ENCODE data around the gene MYCBPAP. TPM values are rescaled to one million over a fixed set of nuclear protein-coding genes. Genes with fewer than 3 reads are reported as not detected.

Gene MYCBPAP
- total RNA-seq, 1 donor from 2014 or later: 1.7 TPM

DNA sequence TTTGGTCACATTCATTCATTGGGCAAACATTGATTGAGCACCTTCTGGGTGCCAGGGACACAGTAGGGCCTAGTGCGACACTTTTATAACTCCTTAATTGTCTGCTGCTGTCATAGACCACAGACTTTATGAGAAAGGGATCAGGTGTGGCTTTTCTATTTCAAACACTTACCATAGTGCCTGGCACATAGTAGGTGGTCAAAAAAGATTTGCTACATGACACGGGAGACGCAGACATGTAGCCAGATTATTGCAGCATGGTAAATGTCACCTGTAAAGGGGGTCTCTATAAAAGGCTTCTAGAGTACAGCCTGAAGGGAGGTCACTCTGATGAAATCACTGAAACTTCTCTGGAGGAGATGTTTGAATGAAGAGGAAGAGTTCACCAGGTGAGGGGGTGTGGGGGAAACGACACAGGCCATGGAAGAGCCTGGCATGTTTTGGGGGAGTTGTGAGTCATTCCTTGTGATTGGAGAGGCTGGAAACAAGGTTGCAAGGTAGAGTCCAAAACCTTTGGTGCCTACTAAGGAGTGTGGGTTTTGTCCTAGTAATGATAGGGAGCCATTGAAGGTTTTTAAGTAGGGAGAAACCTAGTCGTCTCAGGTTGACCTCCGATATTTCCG lies 28.0 kb upstream of the MYCBPAP start:
- H3K4me3 Mint-ChIP-seq (ENCODE audit: low read depth): no peak overlapping the region
- no peak overlapping the region for H3K27ac Mint-ChIP-seq
- H3K27me3 Mint-ChIP-seq: peaks cover 6% of the 10 kb centered on the region
- TF ChIP-seq, protein P1, sequence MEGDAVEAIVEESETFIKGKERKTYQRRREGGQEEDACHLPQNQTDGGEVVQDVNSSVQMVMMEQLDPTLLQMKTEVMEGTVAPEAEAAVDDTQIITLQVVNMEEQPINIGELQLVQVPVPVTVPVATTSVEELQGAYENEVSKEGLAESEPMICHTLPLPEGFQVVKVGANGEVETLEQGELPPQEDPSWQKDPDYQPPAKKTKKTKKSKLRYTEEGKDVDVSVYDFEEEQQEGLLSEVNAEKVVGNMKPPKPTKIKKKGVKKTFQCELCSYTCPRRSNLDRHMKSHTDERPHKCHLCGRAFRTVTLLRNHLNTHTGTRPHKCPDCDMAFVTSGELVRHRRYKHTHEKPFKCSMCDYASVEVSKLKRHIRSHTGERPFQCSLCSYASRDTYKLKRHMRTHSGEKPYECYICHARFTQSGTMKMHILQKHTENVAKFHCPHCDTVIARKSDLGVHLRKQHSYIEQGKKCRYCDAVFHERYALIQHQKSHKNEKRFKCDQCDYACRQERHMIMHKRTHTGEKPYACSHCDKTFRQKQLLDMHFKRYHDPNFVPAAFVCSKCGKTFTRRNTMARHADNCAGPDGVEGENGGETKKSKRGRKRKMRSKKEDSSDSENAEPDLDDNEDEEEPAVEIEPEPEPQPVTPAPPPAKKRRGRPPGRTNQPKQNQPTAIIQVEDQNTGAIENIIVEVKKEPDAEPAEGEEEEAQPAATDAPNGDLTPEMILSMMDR (IDR thresholded peaks at IDR 0.05; ENCODE audit: unreplicated experiment): no peak
- H3K4me1 Mint-ChIP-seq (ENCODE audit: low read depth): peaks cover 11% of the 10 kb centered on the region
- DNase-seq (ENCODE audit: low spot score, unreplicated experiment): no peak
- H3K36me3 Mint-ChIP-seq (ENCODE audit: insufficient read depth): peaks cover 6% of the 10 kb centered on the region
- H3K9me3 Mint-ChIP-seq (ENCODE audit: low read depth): no peaks in the 10 kb centered on the region

DNA sequence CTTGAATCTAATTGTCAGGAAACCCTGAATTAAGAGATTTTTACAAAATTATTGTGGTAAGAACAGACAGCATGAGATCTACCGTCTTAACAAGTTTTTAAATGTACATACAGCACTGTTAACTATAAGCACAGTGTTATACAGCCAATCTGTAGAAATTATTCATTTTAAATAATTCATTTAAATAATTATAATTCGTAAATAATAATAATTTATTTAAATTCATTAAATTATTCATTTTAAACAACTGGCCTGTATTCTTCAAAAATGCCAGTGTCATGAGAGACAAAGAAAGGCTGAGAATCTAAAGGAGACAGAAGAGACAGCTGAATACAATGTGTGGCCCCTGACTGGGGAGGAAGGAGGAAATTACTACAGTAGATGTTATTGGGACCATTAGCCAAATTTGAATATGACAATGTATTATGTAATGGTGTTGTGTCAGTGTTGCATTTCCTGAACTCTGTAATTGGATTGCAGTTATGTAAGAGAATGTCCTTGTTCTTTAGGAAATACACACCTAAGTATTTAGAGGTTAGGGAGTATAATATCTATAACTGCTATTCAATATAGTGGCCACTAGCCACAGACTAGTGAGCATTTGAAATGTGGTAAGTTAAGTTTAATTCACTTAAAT lies 27.3 kb upstream of the MYCBPAP start:
- no peak overlapping the region for H3K4me3 Mint-ChIP-seq (ENCODE audit: low read depth)

DNA sequence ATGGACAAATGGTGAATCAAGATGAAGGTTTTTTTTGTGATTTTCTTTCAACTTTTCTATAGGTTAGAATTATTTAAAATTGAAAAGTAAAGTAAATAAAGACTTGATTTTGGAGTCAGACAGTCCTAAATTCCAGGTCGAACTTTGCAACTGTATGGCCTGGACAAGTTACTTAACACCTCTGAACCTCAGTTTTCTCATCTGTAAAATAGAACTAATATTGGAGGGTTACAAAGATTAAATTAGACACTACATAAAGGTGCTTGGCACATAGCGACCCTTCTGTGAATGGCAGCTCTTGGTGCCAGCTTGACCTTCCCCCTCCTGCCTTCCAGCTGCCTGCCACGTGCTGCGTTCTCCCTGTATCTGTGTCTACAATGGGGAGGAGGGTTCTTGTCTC lies 26.6 kb upstream of the MYCBPAP start:
- no peaks in the 10 kb centered on the region for H3K27me3 Mint-ChIP-seq
- H3K9me3 Mint-ChIP-seq (ENCODE audit: low read depth): no peaks in the 10 kb centered on the region
- TF ChIP-seq, protein P1 (IDR thresholded peaks at IDR 0.05; ENCODE audit: unreplicated experiment): no peak
- no peak overlapping the region for H3K27ac Mint-ChIP-seq
- no peak for DNase-seq (ENCODE audit: low spot score, unreplicated experiment)
- peaks cover 8% of the 10 kb centered on the region for H3K4me1 Mint-ChIP-seq (ENCODE audit: low read depth)
- no peak overlapping the region for H3K4me3 Mint-ChIP-seq (ENCODE audit: low read depth)
- H3K36me3 Mint-ChIP-seq (ENCODE audit: insufficient read depth): peaks cover 8% of the 10 kb centered on the region

More for the DNA sequence above, 27.3 kb upstream of the MYCBPAP start:
- H3K27me3 Mint-ChIP-seq: peaks cover 4% of the 10 kb centered on the region
- no peak overlapping the region for H3K27ac Mint-ChIP-seq
- TF ChIP-seq, protein P1 (IDR thresholded peaks at IDR 0.05; ENCODE audit: unreplicated experiment): no peak
- DNase-seq (ENCODE audit: low spot score, unreplicated experiment): no peak
- H3K4me1 Mint-ChIP-seq (ENCODE audit: low read depth): peaks cover 11% of the 10 kb centered on the region
- no peaks in the 10 kb centered on the region for H3K9me3 Mint-ChIP-seq (ENCODE audit: low read depth)
- H3K36me3 Mint-ChIP-seq (ENCODE audit: insufficient read depth): peaks cover 7% of the 10 kb centered on the region

DNA sequence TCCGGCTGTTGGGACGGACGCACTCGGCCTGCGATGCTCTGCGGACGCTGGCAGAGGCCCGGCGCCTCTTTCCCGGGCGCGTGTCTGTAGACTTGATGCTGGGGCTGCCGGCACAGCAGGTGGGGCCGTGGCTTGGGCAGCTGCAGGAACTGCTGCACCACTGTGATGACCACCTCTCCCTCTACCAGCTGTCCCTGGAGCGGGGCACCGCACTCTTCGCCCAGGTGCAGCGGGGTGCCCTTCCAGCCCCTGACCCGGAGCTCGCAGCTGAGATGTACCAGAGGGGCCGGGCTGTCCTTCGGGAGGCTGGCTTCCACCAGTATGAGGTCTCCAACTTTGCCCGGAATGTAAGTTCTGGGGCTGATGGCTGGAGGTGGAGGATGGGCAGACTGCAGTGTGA lies 26.1 kb upstream of the MYCBPAP start:
- H3K36me3 Mint-ChIP-seq (ENCODE audit: insufficient read depth): peaks cover 8% of the 10 kb centered on the region
- TF ChIP-seq, protein P1 (IDR thresholded peaks at IDR 0.05; ENCODE audit: unreplicated experiment): no peak
- H3K27me3 Mint-ChIP-seq: no peaks in the 10 kb centered on the region
- DNase-seq (ENCODE audit: low spot score, unreplicated experiment): no peak
- H3K9me3 Mint-ChIP-seq (ENCODE audit: low read depth): no peaks in the 10 kb centered on the region
- no peak overlapping the region for H3K27ac Mint-ChIP-seq
- H3K4me1 Mint-ChIP-seq (ENCODE audit: low read depth): peaks cover 8% of the 10 kb centered on the region
- no peak overlapping the region for H3K4me3 Mint-ChIP-seq (ENCODE audit: low read depth)

DNA sequence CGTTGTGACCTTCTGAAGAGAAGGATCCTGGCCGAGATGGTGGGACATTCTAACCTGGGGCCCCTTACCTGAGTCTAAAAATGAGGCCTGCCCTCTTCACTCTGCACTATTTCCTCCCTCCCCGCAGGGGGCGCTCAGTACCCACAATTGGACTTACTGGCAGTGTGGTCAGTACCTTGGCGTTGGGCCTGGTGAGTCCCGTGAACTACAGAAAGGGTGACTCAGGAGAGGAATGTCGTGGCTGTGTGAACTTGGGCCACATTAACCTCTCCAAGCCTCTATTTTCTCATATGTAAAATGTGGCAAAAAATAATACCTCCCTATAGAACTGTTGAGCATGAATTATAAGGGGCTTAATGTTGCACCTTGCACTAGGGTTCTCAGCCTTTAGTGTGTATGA lies 25.7 kb upstream of the MYCBPAP start:
- Mint-ChIP-seq H3K27ac (no peak overlapping the region), H3K4me3 (ENCODE audit: low read depth) (no peak overlapping the region), H3K36me3 (ENCODE audit: insufficient read depth) (peaks cover 8% of the 10 kb centered on the region), H3K27me3 (no peaks in the 10 kb centered on the region), H3K9me3 (ENCODE audit: low read depth) (no peaks in the 10 kb centered on the region), H3K4me1 (ENCODE audit: low read depth) (peaks cover 8% of the 10 kb centered on the region)
- DNase-seq (ENCODE audit: low spot score, unreplicated experiment): peak; percentile 81
- TF ChIP-seq, protein P1 (IDR thresholded peaks at IDR 0.05; ENCODE audit: unreplicated experiment): peak; percentile 91

Data from progenitor cell of endocrine pancreas (in vitro differentiated cells).